K562 (cell line): Measurements from ENCODE around the gene DHRS4L2. TPM values are rescaled to one million over a fixed set of nuclear protein-coding genes. Genes with fewer than 3 reads are reported as not detected.

Experiments
- CEBPG ChIP-seq, 3 experiments: fragments of 200-800 bp in 1 of 3; sonication (Bioruptor generic) in 1 of 3; sonication (generic) in 1 of 3; formaldehyde crosslinking in 1 of 3; IDR thresholded peaks in 2 of 3; conservative IDR thresholded peaks in 1 of 3; 2 replicates each; pipeline versions ENCODE4 v1.6.1 to v1.8.0; 2016 to 2022; ENCODE audit warnings: missing compliant biosample characterization in 2 of 3, missing genetic modification characterization in 2 of 3, mild to moderate bottlenecking in 1 of 3, missing genetic modification reagents in 1 of 3
- CUX1 ChIP-seq: fragments of 200-800 bp; sonication (Bioruptor generic); IDR thresholded peaks from 2 replicates; pipeline ENCODE4 v1.6.1; 2016; ENCODE audit warnings: missing genetic modification characterization, missing compliant biosample characterization
- GATAD2B ChIP-seq: fragments of 450-650 bp; IDR thresholded peaks from 2 replicates; pipeline ENCODE4 v1.6.1; 2017; ENCODE audit warnings: mild to moderate bottlenecking, borderline replicate concordance
- GTF2B ChIP-seq: IDR thresholded peaks from 2 replicates; pipeline ENCODE4 v1.6.1; 2011; ENCODE audit not compliant: insufficient read length; ENCODE audit errors: extremely low read depth
- HDAC3 ChIP-seq: fragments of 450-650 bp; IDR thresholded peaks from 2 replicates; pipeline ENCODE4 v1.6.1; 2018; ENCODE audit warnings: borderline replicate concordance, mild to moderate bottlenecking, moderate library complexity; ENCODE audit not compliant: partially characterized antibody
- HES1 ChIP-seq: fragments of 450-650 bp; IDR thresholded peaks from 2 replicates; pipeline ENCODE4 v1.6.1; 2016; ENCODE audit warnings: low read depth, mild to moderate bottlenecking, moderate library complexity
- RAD51 ChIP-seq: fragments of 450-650 bp; IDR thresholded peaks from 2 replicates; pipeline ENCODE4 v1.7.1; 2016; ENCODE audit warnings: low read depth, mild to moderate bottlenecking, borderline replicate concordance
- RBM22 ChIP-seq: fragments of 200-400 bp; formaldehyde crosslinking; IDR thresholded peaks from 2 replicates; pipeline ENCODE4 v1.6.1; 2018; ENCODE audit warnings: low read length, low read depth; ENCODE audit not compliant: poor library complexity, severe bottlenecking
- SIN3A ChIP-seq, 2 experiments: fragments of 150-350 bp in 1 of 2; IDR thresholded peaks; 2 replicates each; pipeline ENCODE4 v1.6.1; 2011 to 2016; ENCODE audit warnings: borderline replicate concordance in 2 of 2, low read depth in 2 of 2, low read length in 2 of 2, mild to moderate bottlenecking in 2 of 2, moderate library complexity in 2 of 2; ENCODE audit not compliant: control insufficient read depth in 1 of 2
- ZBTB11 ChIP-seq, 3 experiments: fragments of 200-800 bp in 1 of 3; fragments of 250-450 bp in 1 of 3; fragments of 450-650 bp in 1 of 3; sonication (Bioruptor Pico) in 1 of 3; sonication (Bioruptor generic) in 1 of 3; formaldehyde crosslinking in 1 of 3; IDR thresholded peaks; 2 replicates each; pipeline versions ENCODE4 v1.6.1 to v1.8.0; 2016 to 2022; ENCODE audit warnings: mild to moderate bottlenecking in 2 of 3, missing genetic modification characterization in 2 of 3, missing compliant biosample characterization in 1 of 3, moderate library complexity in 1 of 3
- ZBTB33 ChIP-seq: sonication (generic); formaldehyde crosslinking; IDR thresholded peaks from 2 replicates; pipeline ENCODE4 v1.8.1; 2023; ENCODE audit warnings: mild to moderate bottlenecking, missing genetic modification reagents
- ZNF121 ChIP-seq: sonication (generic); formaldehyde crosslinking; conservative IDR thresholded peaks from 2 replicates; pipeline ENCODE4 v1.8.0; 2022; ENCODE audit warnings: missing genetic modification reagents
- polyA plus RNA-seq, 8 experiments: library from polyadenylated mRNA; depleted of rRNA in 4 of 8; stranded (reverse) in 5 of 8; unstranded in 3 of 8; fragments of >200 nt; fragmentation: Nextera tagmentation in 2 of 8; fragmentation: Illumina TruSeq in 1 of 8; extraction: Ambion mirVana in 2 of 8; extraction: Trizol in 1 of 8; gene quantifications; 2 replicates each; pipeline versions ENCODE4 v1.2.1 to v1.2.3, GENCODE V29; 2011 to 2014; ENCODE audit warnings: inconsistent platforms in 1 of 8, missing spikeins in 1 of 8
- total RNA-seq, 7 experiments: library from RNA; depleted of rRNA in 6 of 7; stranded (reverse); fragments of >200 nt in 6 of 7; fragmentation: Illumina TruSeq in 2 of 7; extraction: Trizol in 2 of 7; gene quantifications; 2 replicates each; pipeline versions ENCODE4 v1.2.1 to v1.2.3, GENCODE V29; 2011 to 2021; ENCODE audit warnings: low replicate concordance in 1 of 7

DHRS4L2 gene
- total and polyA plus RNA-seq, 9 of the 15 experiments (the other 6 are each of a cell fraction or from before 2014, with no cell fraction given) = 2.3 to 13.7 (median 8.1) TPM

- TF ChIP-seq RBM22 (no peak), ZBTB11 (CRISPR knock-in tag; IDR thresholded peaks at IDR 0.05) (0 out of 6 replicates have a peak, but pooled peaks of 1 of the 3 experiments have one; percentile 34), GATAD2B (no peak), GTF2B (no peak), ZBTB33 (CRISPR knock-in tag) (no peak), HES1 (no peak), CEBPG (CRISPR knock-in tag; IDR thresholded peaks at IDR 0.05) (no peak), CEBPG (tag; conservative IDR thresholded peaks at IDR 0.05 in 1 of 2, IDR thresholded peaks at IDR 0.05 in 1 of 2) (no peak; a peak in 1 of 4 replicates), RAD51 (no peak), CUX1 (no peak), ZNF121 (CRISPR knock-in tag) (no peak), HDAC3 (no peak), SIN3A (IDR thresholded peaks at IDR 0.05; ENCODE audit: borderline replicate concordance in 2 of 2, control insufficient read depth in 1 of 2, low read depth in 2 of 2, low read length in 2 of 2) (no peak)
These were observed 49.0 kb upstream of the DHRS4L2 start (continued) for GRCh38 chr14:23939607-23940326.
